GM12891 (cell line): ENCODE results near the gene TMEM266.

Experiments used
- POLR2A ChIP-seq: IDR thresholded peaks from 2 replicates; pipeline ENCODE4 v1.6.1; 2011; ENCODE audit warnings: low read depth, low read length, control low read depth
- SPI1 ChIP-seq: IDR thresholded peaks from 2 replicates; pipeline ENCODE4 v1.6.1; 2011; ENCODE audit warnings: low read depth, low read length, control low read depth

DNA sequence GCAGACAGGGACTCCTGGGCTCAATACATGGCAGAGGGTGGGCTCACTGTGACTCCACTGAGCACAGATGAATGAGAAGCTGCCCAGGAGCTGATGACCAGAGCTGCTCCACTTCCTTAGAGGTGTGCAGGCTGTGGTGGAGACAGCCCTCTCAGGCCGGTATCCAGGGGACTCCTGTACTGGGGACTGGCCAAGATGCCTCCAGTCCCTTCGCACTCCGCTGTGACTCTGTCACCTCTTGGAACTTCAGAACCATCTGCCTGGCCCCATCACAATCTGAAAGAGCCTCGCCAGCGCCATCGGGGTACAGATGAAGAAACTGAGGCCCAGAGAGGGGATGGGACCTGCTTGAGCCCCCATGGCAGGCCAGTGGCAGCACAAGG is 140.3 kb downstream of the TMEM266 start:
- no peak for TF ChIP-seq POLR2A
- no peak for TF ChIP-seq SPI1
